Measurements from ENCODE around the gene PRMT7.
A peak's percentile ranks its signal among the peaks of the same experiment; 100 is the strongest.

DNA sequence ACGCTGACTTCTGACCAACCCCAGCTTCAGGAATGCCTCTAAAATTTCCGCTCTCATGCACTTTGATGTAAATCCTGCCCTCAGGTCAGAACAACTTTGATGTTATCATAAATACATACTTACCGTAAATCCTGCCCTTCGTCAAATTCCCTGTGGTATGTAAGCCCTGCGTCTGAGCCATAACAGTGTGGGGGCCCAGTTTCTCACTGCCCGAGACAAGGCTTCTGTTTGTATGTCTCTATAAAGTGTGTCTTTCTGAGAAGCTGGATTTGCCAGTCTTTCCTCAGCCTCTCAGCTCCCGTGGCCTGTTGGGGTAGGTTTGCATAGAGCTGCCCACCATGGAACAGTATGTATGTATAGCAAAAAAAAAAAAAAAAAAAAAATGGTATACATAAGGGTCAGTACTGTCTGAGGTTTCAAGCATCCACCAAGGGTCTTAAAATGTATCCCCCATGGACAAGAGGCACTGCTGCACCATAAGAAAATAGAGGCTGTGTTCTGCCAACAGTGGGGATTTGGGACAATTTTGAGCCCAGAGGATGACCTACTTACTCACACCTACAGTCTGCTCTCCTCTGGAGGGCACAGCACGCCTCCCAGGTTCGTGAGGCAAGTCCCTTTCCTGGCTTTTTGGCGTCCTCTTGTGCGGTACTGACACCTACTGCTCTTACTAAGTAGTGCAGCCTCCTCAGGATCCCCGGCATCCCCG is 17.5 kb downstream of the PRMT7 start:
- TF ChIP-seq, protein P1, sequence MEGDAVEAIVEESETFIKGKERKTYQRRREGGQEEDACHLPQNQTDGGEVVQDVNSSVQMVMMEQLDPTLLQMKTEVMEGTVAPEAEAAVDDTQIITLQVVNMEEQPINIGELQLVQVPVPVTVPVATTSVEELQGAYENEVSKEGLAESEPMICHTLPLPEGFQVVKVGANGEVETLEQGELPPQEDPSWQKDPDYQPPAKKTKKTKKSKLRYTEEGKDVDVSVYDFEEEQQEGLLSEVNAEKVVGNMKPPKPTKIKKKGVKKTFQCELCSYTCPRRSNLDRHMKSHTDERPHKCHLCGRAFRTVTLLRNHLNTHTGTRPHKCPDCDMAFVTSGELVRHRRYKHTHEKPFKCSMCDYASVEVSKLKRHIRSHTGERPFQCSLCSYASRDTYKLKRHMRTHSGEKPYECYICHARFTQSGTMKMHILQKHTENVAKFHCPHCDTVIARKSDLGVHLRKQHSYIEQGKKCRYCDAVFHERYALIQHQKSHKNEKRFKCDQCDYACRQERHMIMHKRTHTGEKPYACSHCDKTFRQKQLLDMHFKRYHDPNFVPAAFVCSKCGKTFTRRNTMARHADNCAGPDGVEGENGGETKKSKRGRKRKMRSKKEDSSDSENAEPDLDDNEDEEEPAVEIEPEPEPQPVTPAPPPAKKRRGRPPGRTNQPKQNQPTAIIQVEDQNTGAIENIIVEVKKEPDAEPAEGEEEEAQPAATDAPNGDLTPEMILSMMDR (IDR thresholded peaks at IDR 0.05; ENCODE audit: insufficient read depth, low read length, poor library complexity, severe bottlenecking) = peak; percentile 91
- no peak for TF ChIP-seq EZH2phosphoT487 (conservative IDR thresholded peaks at IDR 0.05; ENCODE audit: low read length)
